ENCODE results near the gene DCHS2.

DNA sequence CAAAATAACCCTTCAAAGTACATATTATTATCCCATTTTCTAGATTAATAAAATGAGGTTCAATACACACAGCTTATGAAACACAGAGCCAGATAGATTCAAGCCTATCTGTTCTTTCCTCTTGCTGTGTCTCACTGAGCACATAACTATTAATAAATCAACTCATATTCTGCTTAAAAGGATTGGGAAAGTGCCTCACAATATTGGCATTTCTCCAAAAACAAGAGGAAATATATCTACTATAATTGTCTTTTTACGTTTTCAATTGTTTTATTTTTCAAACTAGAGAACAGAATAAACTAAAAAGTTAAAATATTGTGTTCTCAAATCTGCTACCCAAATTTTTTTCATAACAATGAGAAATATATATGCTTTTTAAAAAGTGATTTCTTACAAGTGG is 15.8 kb downstream of the DCHS2 start:
- TF ChIP-seq, protein P1, sequence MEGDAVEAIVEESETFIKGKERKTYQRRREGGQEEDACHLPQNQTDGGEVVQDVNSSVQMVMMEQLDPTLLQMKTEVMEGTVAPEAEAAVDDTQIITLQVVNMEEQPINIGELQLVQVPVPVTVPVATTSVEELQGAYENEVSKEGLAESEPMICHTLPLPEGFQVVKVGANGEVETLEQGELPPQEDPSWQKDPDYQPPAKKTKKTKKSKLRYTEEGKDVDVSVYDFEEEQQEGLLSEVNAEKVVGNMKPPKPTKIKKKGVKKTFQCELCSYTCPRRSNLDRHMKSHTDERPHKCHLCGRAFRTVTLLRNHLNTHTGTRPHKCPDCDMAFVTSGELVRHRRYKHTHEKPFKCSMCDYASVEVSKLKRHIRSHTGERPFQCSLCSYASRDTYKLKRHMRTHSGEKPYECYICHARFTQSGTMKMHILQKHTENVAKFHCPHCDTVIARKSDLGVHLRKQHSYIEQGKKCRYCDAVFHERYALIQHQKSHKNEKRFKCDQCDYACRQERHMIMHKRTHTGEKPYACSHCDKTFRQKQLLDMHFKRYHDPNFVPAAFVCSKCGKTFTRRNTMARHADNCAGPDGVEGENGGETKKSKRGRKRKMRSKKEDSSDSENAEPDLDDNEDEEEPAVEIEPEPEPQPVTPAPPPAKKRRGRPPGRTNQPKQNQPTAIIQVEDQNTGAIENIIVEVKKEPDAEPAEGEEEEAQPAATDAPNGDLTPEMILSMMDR (conservative IDR thresholded peaks at IDR 0.05), result no peak
- TF ChIP-seq EZH2 (IDR thresholded peaks at IDR 0.05; ENCODE audit: low read depth), result no peak
